OCI-LY3 (cell line): ENCODE data around the gene RAB24.
A peak's percentile ranks its signal among the peaks of the same experiment; 100 is the strongest.

Experiments used
- H2AFZ ChIP-seq: fragments of 200-600, 300-600 bp; shearing (Covaris generic); 2 replicates; pipeline ENCODE4 v1.6.0; 2014; ENCODE audit warnings: antibody characterized with exemption, low read depth, low read length
- H3K27ac ChIP-seq: fragments of 200-600, 300-600 bp; sonication (generic); 2 replicates; pipeline ENCODE4 v1.5.1; 2014; ENCODE audit warnings: mild to moderate bottlenecking, low read length, moderate library complexity, mixed read lengths
- H3K27me3 ChIP-seq: fragments of 200-600, 300-600 bp; sonication (generic); 2 replicates; pipeline ENCODE4 v1.6.1; 2014; ENCODE audit warnings: low read depth, low read length, mixed read lengths
- H3K36me3 ChIP-seq: fragments of 200-600, 300-600 bp; sonication (generic); replicated peaks from 2 replicates; pipeline ENCODE3; 2014; ENCODE audit warnings: low read depth, low read length, mixed read lengths
- H3K4me1 ChIP-seq: fragments of 300-600, 200-600 bp; sonication (generic); 2 replicates; pipeline ENCODE4 v1.6.1; 2014; ENCODE audit warnings: low read length, mixed read lengths
- H3K4me2 ChIP-seq: fragments of 200-600, 300-600 bp; sonication (generic); 2 replicates; pipeline ENCODE4 v1.6.1; 2014; ENCODE audit warnings: low read length, mixed read lengths
- H3K4me3 ChIP-seq: fragments of 300-600, 200-600 bp; sonication (generic); 2 replicates; pipeline ENCODE4 v1.5.1; 2014; ENCODE audit warnings: antibody characterized with exemption, mild to moderate bottlenecking, low read length, moderate library complexity
- H3K79me2 ChIP-seq: fragments of 300-600, 200-600 bp; shearing (Covaris generic); 2 replicates; pipeline ENCODE4 v1.6.1; 2014; ENCODE audit warnings: mild to moderate bottlenecking, low read length, mixed read lengths
- H3K9ac ChIP-seq: fragments of 300-600, 200-600 bp; shearing (Covaris generic); 2 replicates; pipeline ENCODE4 v1.6.0; 2014; ENCODE audit warnings: mild to moderate bottlenecking, low read length, moderate library complexity
- H3K9me3 ChIP-seq: fragments of 200-600, 300-600 bp; shearing (Covaris generic); 2 replicates; pipeline ENCODE4 v1.6.1; 2014; ENCODE audit warnings: low read length, mixed read lengths; ENCODE audit not compliant: insufficient read depth
- H4K20me1 ChIP-seq: fragments of 200-600, 300-600 bp; sonication (generic); 2 replicates; pipeline ENCODE4 v1.6.1; 2016; ENCODE audit warnings: low read length, mixed read lengths; ENCODE audit not compliant: insufficient read depth
- EZH2phosphoT487 ChIP-seq: fragments of 200-600 bp; shearing (Covaris generic); IDR thresholded peaks from 2 replicates; pipeline ENCODE4 v1.6.1; 2018; ENCODE audit warnings: antibody characterized with exemption, mixed run types, low read depth
- TF ChIP-seq, protein P1 (sequence below): fragments of 200-600, 300-600 bp; sonication (generic); IDR thresholded peaks from 2 replicates; pipeline ENCODE4 v1.5.1; 2014; ENCODE audit warnings: antibody characterized with exemption, low read length, low read depth

RAB24 gene

DNA sequence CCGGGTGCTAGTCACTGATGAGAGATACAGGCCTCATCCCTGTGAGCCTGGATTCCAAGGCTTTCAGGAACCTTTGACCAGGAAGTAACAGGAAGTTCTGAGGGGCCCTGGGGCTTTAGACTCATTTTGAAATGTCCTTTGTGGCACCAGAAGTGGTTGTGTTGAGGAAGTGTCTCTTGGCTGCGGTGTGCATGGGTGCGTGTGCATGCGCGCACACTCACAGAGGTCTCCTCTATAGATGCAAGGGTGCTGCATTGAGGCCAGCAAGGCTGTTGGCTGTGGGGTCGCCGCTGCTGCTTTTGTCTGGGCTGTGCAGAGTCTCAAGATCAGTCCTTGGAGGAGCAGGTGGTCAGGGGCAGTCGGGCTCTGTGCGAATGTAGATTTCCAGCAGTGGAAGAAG is 7.6 kb downstream of the RAB24 start:
- Histone ChIP-seq H3K36me3 (peaks cover 62% of the 10 kb centered on the region), H3K27ac (no peak overlapping the region), H3K79me2 (no peaks in the 10 kb centered on the region), H3K27me3 (no peaks in the 10 kb centered on the region), H3K4me1 (peaks cover 22% of the 10 kb centered on the region), H3K4me3 (no peak overlapping the region), H3K9me3 (no peaks in the 10 kb centered on the region), H3K9ac (no peak overlapping the region), H3K4me2 (no peak overlapping the region), H4K20me1 (peaks cover 7% of the 10 kb centered on the region), H2AFZ (no peak overlapping the region)
- no peak for TF ChIP-seq EZH2phosphoT487
- TF ChIP-seq, protein P1, sequence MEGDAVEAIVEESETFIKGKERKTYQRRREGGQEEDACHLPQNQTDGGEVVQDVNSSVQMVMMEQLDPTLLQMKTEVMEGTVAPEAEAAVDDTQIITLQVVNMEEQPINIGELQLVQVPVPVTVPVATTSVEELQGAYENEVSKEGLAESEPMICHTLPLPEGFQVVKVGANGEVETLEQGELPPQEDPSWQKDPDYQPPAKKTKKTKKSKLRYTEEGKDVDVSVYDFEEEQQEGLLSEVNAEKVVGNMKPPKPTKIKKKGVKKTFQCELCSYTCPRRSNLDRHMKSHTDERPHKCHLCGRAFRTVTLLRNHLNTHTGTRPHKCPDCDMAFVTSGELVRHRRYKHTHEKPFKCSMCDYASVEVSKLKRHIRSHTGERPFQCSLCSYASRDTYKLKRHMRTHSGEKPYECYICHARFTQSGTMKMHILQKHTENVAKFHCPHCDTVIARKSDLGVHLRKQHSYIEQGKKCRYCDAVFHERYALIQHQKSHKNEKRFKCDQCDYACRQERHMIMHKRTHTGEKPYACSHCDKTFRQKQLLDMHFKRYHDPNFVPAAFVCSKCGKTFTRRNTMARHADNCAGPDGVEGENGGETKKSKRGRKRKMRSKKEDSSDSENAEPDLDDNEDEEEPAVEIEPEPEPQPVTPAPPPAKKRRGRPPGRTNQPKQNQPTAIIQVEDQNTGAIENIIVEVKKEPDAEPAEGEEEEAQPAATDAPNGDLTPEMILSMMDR: no peak

DNA sequence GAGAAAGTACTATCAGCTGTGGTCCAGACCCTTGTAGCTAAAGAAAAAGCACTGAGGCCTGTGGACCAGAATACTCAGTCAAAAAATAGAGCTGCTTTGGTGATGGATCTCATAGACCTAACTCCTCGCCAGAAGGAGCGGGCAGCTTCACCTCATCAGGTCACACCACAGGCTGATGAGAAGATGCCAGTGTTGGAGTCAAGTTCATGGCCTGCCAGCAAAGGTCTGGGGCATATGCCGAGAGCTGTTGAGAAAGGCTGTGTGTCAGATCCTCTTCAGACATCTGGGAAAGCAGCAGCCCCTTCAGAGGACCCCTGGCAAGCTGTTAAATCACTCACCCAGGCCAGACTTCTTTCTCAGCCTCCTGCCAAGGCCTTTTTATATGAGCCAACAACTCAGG is 8.9 kb downstream of the RAB24 start:
- Histone ChIP-seq H3K4me2 (no peak overlapping the region), H3K27me3 (no peaks in the 10 kb centered on the region), H3K4me3 (no peak overlapping the region), H3K79me2 (no peaks in the 10 kb centered on the region), H4K20me1 (peaks cover 4% of the 10 kb centered on the region; the same call in 1 of the 2 replicates), H3K9me3 (no peaks in the 10 kb centered on the region), H3K36me3 (peaks cover 69% of the 10 kb centered on the region), H3K4me1 (peaks cover 17% of the 10 kb centered on the region), H3K9ac (no peak overlapping the region), H3K27ac (no peak overlapping the region), H2AFZ (no peak overlapping the region)
- TF ChIP-seq, protein P1: no peak
- TF ChIP-seq EZH2phosphoT487: no peak

DNA sequence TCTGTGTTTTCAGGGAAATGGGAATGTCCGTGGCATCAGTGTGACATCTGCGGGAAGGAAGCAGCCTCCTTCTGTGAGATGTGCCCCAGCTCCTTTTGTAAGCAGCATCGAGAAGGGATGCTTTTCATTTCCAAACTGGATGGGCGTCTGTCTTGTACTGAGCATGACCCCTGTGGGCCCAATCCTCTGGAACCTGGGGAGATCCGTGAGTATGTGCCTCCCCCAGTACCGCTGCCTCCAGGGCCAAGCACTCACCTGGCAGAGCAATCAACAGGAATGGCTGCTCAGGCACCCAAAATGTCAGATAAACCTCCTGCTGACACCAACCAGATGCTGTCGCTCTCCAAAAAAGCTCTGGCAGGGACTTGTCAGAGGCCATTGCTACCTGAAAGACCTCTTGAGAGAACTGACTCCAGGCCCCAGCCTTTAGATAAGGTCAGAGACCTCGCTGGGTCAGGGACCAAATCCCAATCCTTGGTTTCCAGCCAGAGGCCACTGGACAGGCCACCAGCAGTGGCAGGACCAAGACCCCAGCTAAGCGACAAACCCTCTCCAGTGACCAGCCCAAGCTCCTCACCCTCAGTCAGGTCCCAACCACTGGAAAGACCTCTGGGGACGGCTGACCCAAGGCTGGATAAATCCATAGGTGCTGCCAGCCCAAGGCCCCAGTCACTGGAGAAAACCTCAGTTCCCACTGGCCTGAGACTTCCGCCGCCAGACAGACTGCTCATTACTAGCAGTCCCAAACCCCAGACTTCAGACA is 9.5 kb downstream of the RAB24 start:
- H3K4me1 ChIP-seq: peaks cover 13% of the 10 kb centered on the region
- TF ChIP-seq, protein P1: no peak
- TF ChIP-seq EZH2phosphoT487: no peak
- no peak overlapping the region for H3K4me3 ChIP-seq
- H3K79me2 ChIP-seq: no peaks in the 10 kb centered on the region
- H3K27me3 ChIP-seq: no peaks in the 10 kb centered on the region
- H4K20me1 ChIP-seq: peaks cover 4% of the 10 kb centered on the region; the same call in 1 of the 2 replicates
- no peaks in the 10 kb centered on the region for H3K9me3 ChIP-seq
- no peak overlapping the region for H3K27ac ChIP-seq
- H3K4me2 ChIP-seq: no peak overlapping the region
- H2AFZ ChIP-seq: no peak overlapping the region
- peaks cover 72% of the 10 kb centered on the region for H3K36me3 ChIP-seq
- H3K9ac ChIP-seq: no peak overlapping the region

DNA sequence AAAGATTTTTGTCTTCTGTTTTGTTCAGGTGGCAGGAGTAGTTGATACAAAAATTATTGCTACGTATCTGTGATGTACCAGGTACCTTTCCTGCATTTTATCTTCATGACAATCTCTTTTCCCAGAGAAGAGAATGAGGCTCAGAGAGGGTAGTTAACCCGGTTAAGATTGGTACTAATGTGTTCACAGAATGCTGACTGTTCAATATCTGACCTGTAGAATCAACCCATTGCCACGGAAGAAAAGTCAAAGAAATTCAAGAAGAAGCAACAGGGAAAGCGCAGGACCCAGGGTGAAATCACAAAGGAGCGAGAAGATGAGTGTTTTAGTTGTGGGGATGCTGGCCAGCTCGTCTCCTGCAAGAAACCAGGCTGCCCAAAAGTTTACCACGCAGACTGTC is 11.8 kb downstream of the RAB24 start:
- no peaks in the 10 kb centered on the region for H3K79me2 ChIP-seq
- H3K36me3 ChIP-seq: peaks cover 74% of the 10 kb centered on the region
- H3K27me3 ChIP-seq: no peaks in the 10 kb centered on the region
- 0 out of 2 replicates have a peak, but pooled peaks cover 4% of the 10 kb centered on the region for H4K20me1 ChIP-seq
- TF ChIP-seq EZH2phosphoT487: no peak
- TF ChIP-seq, protein P1: no peak
- H3K4me2 ChIP-seq: no peak overlapping the region
- no peak overlapping the region for H2AFZ ChIP-seq
- H3K9me3 ChIP-seq: no peaks in the 10 kb centered on the region
- no peak overlapping the region for H3K4me3 ChIP-seq
- H3K4me1 ChIP-seq: peaks cover 13% of the 10 kb centered on the region
- no peak overlapping the region for H3K9ac ChIP-seq
- H3K27ac ChIP-seq: 0 out of 2 replicates have a peak overlapping the region, but pooled peaks have one; percentile 54
